ENCODE measurements around the gene EIF4G3.
"Not testable (repeated sequence)": the region's sequence is repeated elsewhere in the genome, so short reads cannot be mapped to it uniquely, and the experiment has no call there.

The EIF4G3 gene

GRCh38 chr1:20789598-20789997 is 387.1 kb downstream of the EIF4G3 start:
- not testable (repeated sequence) for DNase-seq

- DNase-seq, result peak; percentile 7 to 28
Observed at GRCh38 chr1:20787840-20788795, 388.6 kb downstream of the EIF4G3 start.

DNA sequence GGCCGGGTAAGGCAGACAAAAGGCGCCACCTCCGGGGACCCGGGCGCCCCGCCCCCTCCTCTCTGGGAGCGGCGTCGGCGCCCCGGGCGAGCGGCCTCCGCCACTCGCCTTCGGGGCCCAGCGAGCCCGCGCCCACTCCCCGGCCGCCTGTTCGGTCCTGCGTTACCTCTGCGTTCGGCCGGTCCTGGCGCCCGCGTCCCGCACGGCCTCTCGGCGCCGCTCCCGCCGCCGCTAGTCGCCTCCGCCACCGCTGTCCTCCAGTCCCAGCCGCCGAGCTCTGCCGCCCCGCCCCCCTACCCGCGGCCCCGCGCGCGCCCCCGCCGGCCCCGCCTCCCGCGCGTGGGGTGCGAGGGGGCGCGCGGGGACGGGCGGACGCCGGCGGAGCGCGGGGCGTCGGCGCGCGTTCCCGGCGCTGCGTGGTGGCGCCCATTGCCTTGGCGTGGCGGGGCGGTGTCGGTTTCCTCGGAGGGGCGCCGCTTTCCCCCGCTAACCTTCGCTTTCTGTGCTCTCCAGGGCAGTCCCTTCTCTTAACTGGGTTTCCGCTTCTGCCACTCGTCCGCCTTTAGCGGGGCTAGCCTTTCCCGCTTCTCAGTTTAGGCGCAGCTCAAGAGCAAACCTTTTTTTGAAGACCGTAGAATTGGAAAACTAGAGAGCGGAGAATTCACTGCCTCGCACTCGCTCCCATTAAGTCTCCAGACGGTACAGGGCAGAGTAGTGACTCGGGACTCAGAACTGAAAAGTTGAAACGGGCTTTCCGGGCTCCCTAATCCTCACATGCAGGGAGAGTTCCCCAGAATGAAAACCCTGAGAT is 389.5 kb downstream of the EIF4G3 start, which contains the start of gene HP1BP3:
Gene HP1BP3 (minus strand): TSS at position 279 of the 811 bp plus-strand sequence. CDS start 6,867 bp downstream, outside the sequence.
- peak; percentile 54 to 72 for DNase-seq

- DNase-seq, result peak; percentile 90 to 94
Observed at GRCh38 chr1:20786253-20787028, 390.3 kb downstream of the EIF4G3 start.

- no peak for DNase-seq
Observed at GRCh38 chr1:20785907-20786252, 390.8 kb downstream of the EIF4G3 start.

DNA sequence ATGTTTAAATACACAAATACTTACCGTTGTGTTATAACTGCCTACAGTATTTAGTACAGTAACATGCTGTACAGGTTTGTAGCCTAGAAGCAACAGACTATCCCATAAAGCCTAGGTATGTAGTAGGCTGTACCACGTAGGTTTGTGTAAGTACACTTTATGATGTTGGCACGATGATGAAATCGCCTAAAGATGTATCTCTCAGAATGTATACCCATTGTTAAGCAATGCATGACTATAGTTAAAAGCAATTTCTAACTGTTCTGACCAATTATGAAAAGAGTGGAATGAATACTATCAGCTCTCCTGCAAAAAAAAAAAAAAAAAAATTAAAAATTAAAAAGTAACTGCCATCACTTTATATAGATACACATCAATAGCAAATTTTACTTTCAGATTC is 401.0 kb downstream of the EIF4G3 start:
- DNase-seq, result no peak

DNA sequence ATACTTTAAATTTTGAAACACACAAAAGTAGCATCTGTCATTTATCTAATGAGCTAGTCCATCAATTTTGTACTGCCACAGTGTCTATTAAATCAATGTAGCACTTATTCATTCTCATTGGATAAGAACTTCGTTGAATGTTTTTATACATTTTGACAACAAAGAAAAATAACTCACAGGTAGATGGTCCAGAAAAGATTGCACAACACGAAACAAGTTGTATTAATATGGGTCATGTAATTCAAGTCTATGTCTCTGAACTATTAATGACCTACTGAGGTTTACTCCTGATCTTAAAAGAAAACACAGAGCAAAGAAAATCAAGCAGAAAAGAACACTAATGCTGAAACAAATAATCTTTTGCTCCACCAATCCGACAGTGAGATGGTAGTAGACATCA is 404.9 kb downstream of the EIF4G3 start:
- DNase-seq, result no peak

DNA sequence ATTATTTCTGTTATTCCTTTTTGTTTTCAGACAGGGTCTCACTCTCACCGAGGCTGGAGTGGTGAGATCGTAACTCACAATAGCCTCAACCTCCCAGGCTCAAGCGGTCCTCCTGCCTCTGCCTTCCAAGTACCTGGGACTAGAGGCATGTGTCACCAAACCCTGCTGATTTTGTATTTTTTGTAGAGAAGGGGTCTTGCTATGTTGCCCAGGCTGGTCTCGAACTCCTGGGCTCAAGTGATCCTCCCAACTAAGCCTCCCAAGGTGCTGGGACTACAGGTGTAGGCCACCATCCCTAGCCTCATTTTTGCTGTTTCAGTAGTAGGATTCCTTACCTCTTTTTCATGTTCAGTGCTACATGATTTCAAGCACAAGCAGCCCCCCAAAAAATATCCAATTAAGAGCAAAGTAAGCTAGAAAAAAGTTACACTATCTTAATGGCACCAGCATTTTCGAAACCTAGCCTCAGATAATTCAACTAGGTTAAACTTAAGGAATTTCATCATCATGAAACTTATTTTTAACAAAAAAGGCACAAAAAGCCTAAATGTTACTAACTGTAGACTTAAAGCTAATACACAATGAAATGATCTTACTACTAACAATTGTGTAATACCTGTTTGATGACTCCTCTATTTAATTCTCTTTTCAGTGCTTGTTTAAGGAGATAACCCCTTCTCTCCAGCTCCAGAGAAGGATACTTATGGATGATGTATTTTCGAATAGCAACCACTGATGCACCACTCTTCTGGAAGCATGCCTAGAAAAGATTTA is 406.2 kb downstream of the EIF4G3 start:
- DNase-seq, result no peak

- no peak for DNase-seq
Observed at GRCh38 chr1:20767271-20767670, 409.4 kb downstream of the EIF4G3 start.

- DNase-seq, result no peak
Observed at GRCh38 chr1:20763417-20763816, 413.3 kb downstream of the EIF4G3 start.

DNA sequence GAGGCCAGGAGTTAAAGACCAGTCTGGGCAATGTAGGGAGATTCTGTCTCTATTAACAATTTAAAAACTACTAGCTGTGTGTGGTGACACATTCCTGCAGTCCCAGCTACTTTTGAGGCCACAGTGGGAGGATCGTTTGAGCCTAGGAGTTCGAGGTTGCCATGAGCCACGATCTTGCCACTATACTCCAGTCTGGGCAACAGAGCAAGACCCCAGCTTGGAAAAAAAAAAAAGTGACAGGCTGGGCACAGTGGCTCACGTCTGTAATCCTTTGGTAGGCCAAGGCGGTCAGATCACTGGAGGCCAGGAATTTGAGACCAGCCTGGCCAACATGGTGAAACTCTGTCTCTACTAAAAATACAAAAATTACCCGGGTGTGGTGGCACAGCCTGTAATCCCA is 416.4 kb downstream of the EIF4G3 start:
- DNase-seq, result no peak

Measured in SHP77 (cell line).